Neural progenitor cell (in vitro differentiated cells): ENCODE measurements around the gene VAPB. TPM values are rescaled to one million over a fixed set of nuclear protein-coding genes. Genes with fewer than 3 reads are reported as not detected.
A peak's percentile ranks its signal among the peaks of the same experiment; 100 is the strongest.

Experiments
- DNase-seq: peaks from one replicate; pipeline ENCODE4 v3.0.0-alpha.2; 2016; ENCODE audit warnings: low spot score
- H2AFZ ChIP-seq: fragments of 200-600 bp; sonication (generic); replicated peaks from 2 replicates; pipeline ENCODE4 v1.6.1; 2016; ENCODE audit warnings: antibody characterized with exemption
- H3F3A ChIP-seq: fragments of 200-600 bp; sonication (generic); 2 replicates; pipeline ENCODE4 v1.6.1; 2016; ENCODE audit warnings: antibody characterized with exemption, low read depth
- H3K27ac ChIP-seq: fragments of 200-600 bp; sonication (generic); 2 replicates; pipeline ENCODE4 v1.5.1; 2016; ENCODE audit warnings: mild to moderate bottlenecking
- H3K27me3 ChIP-seq: fragments of 200-600 bp; sonication (generic); 2 replicates; pipeline ENCODE4 v1.6.1; 2016; ENCODE audit warnings: mild to moderate bottlenecking, moderate library complexity
- H3K36me3 ChIP-seq: fragments of 200-600 bp; sonication (generic); 2 replicates; pipeline ENCODE4 v1.5.1; 2016
- H3K4me1 ChIP-seq: fragments of 200-600 bp; sonication (generic); 2 replicates; pipeline ENCODE4 v1.6.1; 2016; ENCODE audit warnings: mixed run types
- H3K4me2 ChIP-seq: fragments of 200-600 bp; sonication (generic); 2 replicates; pipeline ENCODE4 v1.6.1; 2016
- H3K4me3 ChIP-seq: fragments of 200-600 bp; sonication (generic); 2 replicates; pipeline ENCODE4 v1.5.1; 2016
- H3K79me2 ChIP-seq: fragments of 200-600 bp; sonication (generic); 2 replicates; pipeline ENCODE4 v1.6.1; 2016; ENCODE audit warnings: low read depth
- H3K9ac ChIP-seq: fragments of 200-600 bp; sonication (generic); 2 replicates; pipeline ENCODE4 v1.6.1; 2016
- H3K9me3 ChIP-seq: fragments of 200-600 bp; sonication (generic); 2 replicates; pipeline ENCODE4 v1.5.1; 2016; ENCODE audit warnings: low read depth
- H4K20me1 ChIP-seq: fragments of 200-600 bp; sonication (generic); 2 replicates; pipeline ENCODE4 v1.6.1; 2016; ENCODE audit warnings: low read depth
- H3K27ac Mint-ChIP-seq: 3 replicates; pipeline ENCODE4 v1.8.0; 2021; ENCODE audit warnings: mixed read lengths
- H3K27me3 Mint-ChIP-seq: 2 replicates; pipeline ENCODE4 v1.8.0; 2022; ENCODE audit warnings: low read depth, mild to moderate bottlenecking, inconsistent platforms, moderate library complexity, mixed read lengths; ENCODE audit not compliant: insufficient read depth
- H3K36me3 Mint-ChIP-seq: 3 replicates; pipeline ENCODE4 v1.8.0; 2021; ENCODE audit warnings: mixed read lengths
- H3K4me1 Mint-ChIP-seq: 3 replicates; pipeline ENCODE4 v1.8.0; 2021; ENCODE audit warnings: mixed read lengths
- H3K4me3 Mint-ChIP-seq: 3 replicates; pipeline ENCODE4 v1.8.0; 2021; ENCODE audit warnings: mild to moderate bottlenecking, moderate library complexity, mixed read lengths
- H3K9me3 Mint-ChIP-seq: 3 replicates; pipeline ENCODE4 v1.8.0; 2020; ENCODE audit warnings: mixed read lengths
- CTCF ChIP-seq: fragments of 200-600 bp; sonication (generic); IDR thresholded peaks from 2 replicates; pipeline ENCODE4 v1.5.1; 2017; ENCODE audit warnings: antibody characterized with exemption, mild to moderate bottlenecking
- EZH2 ChIP-seq: fragments of 200-600 bp; sonication (generic); IDR thresholded peaks from 2 replicates; pipeline ENCODE4 v1.6.1; 2017; ENCODE audit warnings: antibody characterized with exemption, mild to moderate bottlenecking, moderate library complexity
- EZH2phosphoT487 ChIP-seq: fragments of 200-600 bp; sonication (generic); IDR thresholded peaks from 2 replicates; pipeline ENCODE4 v1.6.1; 2017; ENCODE audit warnings: antibody characterized with exemption
- total RNA-seq: library from RNA; depleted of rRNA; stranded (reverse); fragments of >200 nt; gene quantifications from 2 replicates; pipeline ENCODE4 v1.2.3, GENCODE V29; 2015; ENCODE audit warnings: low replicate concordance

Gene VAPB
- total RNA-seq, 1 donor from 2014 or later = 31.9 TPM

GRCh38 chr20:58459058-58459750, 70.2 kb downstream of the VAPB start:
- no peak overlapping the region for H3K4me3 Mint-ChIP-seq
- H3K27ac ChIP-seq = no peak overlapping the region
- H3K9me3 ChIP-seq = no peaks in the 10 kb centered on the region
- H3K4me1 Mint-ChIP-seq = peaks cover 27% of the 10 kb centered on the region
- no peak for DNase-seq
- H4K20me1 ChIP-seq = no peaks in the 10 kb centered on the region
- no peak for TF ChIP-seq CTCF
- TF ChIP-seq EZH2 = no peak
- TF ChIP-seq EZH2phosphoT487 = no peak
- peaks cover 4% of the 10 kb centered on the region for H3K27me3 Mint-ChIP-seq
- no peak overlapping the region for H3K4me3 ChIP-seq
- H3K4me2 ChIP-seq = peak overlapping the region; percentile 10
- no peak overlapping the region for H2AFZ ChIP-seq
- peaks cover 7% of the 10 kb centered on the region for H3K9me3 Mint-ChIP-seq
- H3K79me2 ChIP-seq = no peaks in the 10 kb centered on the region
- no peak overlapping the region for H3K27ac Mint-ChIP-seq
- no peak overlapping the region for H3K9ac ChIP-seq
- H3K27me3 ChIP-seq = no peaks in the 10 kb centered on the region
- peaks cover 8% of the 10 kb centered on the region for H3K4me1 ChIP-seq
- no peaks in the 10 kb centered on the region for H3K36me3 ChIP-seq
- H3K36me3 Mint-ChIP-seq = peaks cover 10% of the 10 kb centered on the region
- no peaks in the 10 kb centered on the region for H3F3A ChIP-seq

- H3K79me2 ChIP-seq = no peaks in the 10 kb centered on the region
- H3K27me3 ChIP-seq = no peaks in the 10 kb centered on the region
- no peaks in the 10 kb centered on the region for H4K20me1 ChIP-seq
- H3K4me3 ChIP-seq = no peak overlapping the region
- Mint-ChIP-seq H3K9me3 (no peaks in the 10 kb centered on the region), H3K4me1 (peaks cover 27% of the 10 kb centered on the region), H3K27me3 (peaks cover 4% of the 10 kb centered on the region), H3K4me3 (no peak overlapping the region), H3K27ac (no peak overlapping the region), H3K36me3 (no peaks in the 10 kb centered on the region)
- H3K36me3 ChIP-seq = no peaks in the 10 kb centered on the region
- no peak overlapping the region for H3K9ac ChIP-seq
- peaks cover 14% of the 10 kb centered on the region for H3K4me1 ChIP-seq
- DNase-seq = no peak
- H3K4me2 ChIP-seq = no peak overlapping the region
- no peak for TF ChIP-seq EZH2phosphoT487
- TF ChIP-seq CTCF = no peak
- no peak for TF ChIP-seq EZH2
- no peak overlapping the region for H2AFZ ChIP-seq
- H3K9me3 ChIP-seq = no peaks in the 10 kb centered on the region
- no peaks in the 10 kb centered on the region for H3F3A ChIP-seq
- H3K27ac ChIP-seq = no peak overlapping the region
Observed at GRCh38 chr20:58461104-58461503, 72.1 kb downstream of the VAPB start.

- Histone ChIP-seq H3K9ac (no peak overlapping the region), H3K4me2 (no peak overlapping the region), H3F3A (no peaks in the 10 kb centered on the region), H3K36me3 (no peaks in the 10 kb centered on the region), H3K27ac (no peak overlapping the region), H3K9me3 (no peaks in the 10 kb centered on the region), H3K4me3 (no peak overlapping the region), H3K79me2 (no peaks in the 10 kb centered on the region), H2AFZ (no peak overlapping the region), H4K20me1 (no peaks in the 10 kb centered on the region), H3K4me1 (peaks cover 14% of the 10 kb centered on the region), H3K27me3 (no peaks in the 10 kb centered on the region)
- Mint-ChIP-seq H3K27me3 (peaks cover 4% of the 10 kb centered on the region), H3K4me1 (peaks cover 27% of the 10 kb centered on the region), H3K27ac (no peak overlapping the region), H3K9me3 (no peaks in the 10 kb centered on the region), H3K4me3 (no peak overlapping the region), H3K36me3 (no peaks in the 10 kb centered on the region)
- no peak for DNase-seq
- TF ChIP-seq EZH2 = no peak
- no peak for TF ChIP-seq CTCF
- TF ChIP-seq EZH2phosphoT487 = no peak
Observed at GRCh38 chr20:58461899-58462298, 72.9 kb downstream of the VAPB start.
